Measurements from ENCODE around the gene HCFC1R1.
A peak's percentile ranks its signal among the peaks of the same experiment; 100 is the strongest.
"Not testable (repeated sequence)": the region's sequence is repeated elsewhere in the genome, so short reads cannot be mapped to it uniquely, and the experiment has no call there.

The HCFC1R1 gene

GRCh38 chr16:3052571-3053329 is 29.0 kb upstream of the HCFC1R1 start:
- H3K4me1 Mint-ChIP-seq (ENCODE audit: low read depth in 2 of 2): peaks cover 52 to 66% of the 10 kb centered on the region in 2 donors
- DNase-seq, H3K4me3 Mint-ChIP-seq, H3K9me3 Mint-ChIP-seq, H3K27me3 Mint-ChIP-seq: not testable (repeated sequence)
- peak; percentile 48 for ATAC-seq (replicated peaks)
- peak overlapping the region; percentile 46 to 76 for H3K27ac Mint-ChIP-seq
- peaks cover 17% of the 10 kb centered on the region for H3K36me3 Mint-ChIP-seq (ENCODE audit: insufficient read depth)

- no peak overlapping the region for H3K4me3 Mint-ChIP-seq
- DNase-seq (no peak), ATAC-seq (replicated peaks) (no peak)
- H3K9me3 Mint-ChIP-seq: no peaks in the 10 kb centered on the region
- peaks cover 11% of the 10 kb centered on the region for H3K36me3 Mint-ChIP-seq (ENCODE audit: insufficient read depth)
- peaks cover 42 to 56% of the 10 kb centered on the region in 2 donors for H3K4me1 Mint-ChIP-seq (ENCODE audit: low read depth in 2 of 2)
- no peaks in the 10 kb centered on the region for H3K27me3 Mint-ChIP-seq
- peak overlapping the region in 1 of 2 donors; percentile 46 for H3K27ac Mint-ChIP-seq
These were observed 27.8 kb upstream of the HCFC1R1 start for GRCh38 chr16:3051494-3051893.

GRCh38 chr16:3051009-3051408 is 27.3 kb upstream of the HCFC1R1 start:
- Mint-ChIP-seq H3K4me3 (no peak overlapping the region), H3K4me1 (ENCODE audit: low read depth in 2 of 2) (peaks cover 39 to 52% of the 10 kb centered on the region in 2 donors), H3K9me3 (no peaks in the 10 kb centered on the region), H3K36me3 (ENCODE audit: insufficient read depth) (peaks cover 11% of the 10 kb centered on the region), H3K27ac (no peak overlapping the region), H3K27me3 (no peaks in the 10 kb centered on the region)
- DNase-seq: no peak
- no peak for ATAC-seq (replicated peaks)

- H3K4me1 Mint-ChIP-seq (ENCODE audit: low read depth in 2 of 2): peaks cover 35 to 47% of the 10 kb centered on the region in 2 donors
- ATAC-seq (replicated peaks): no peak
- no peak overlapping the region for H3K27ac Mint-ChIP-seq
- no peak overlapping the region for H3K4me3 Mint-ChIP-seq
- peaks cover 11% of the 10 kb centered on the region for H3K36me3 Mint-ChIP-seq (ENCODE audit: insufficient read depth)
- H3K9me3 Mint-ChIP-seq: no peaks in the 10 kb centered on the region
- DNase-seq: no peak
- peaks cover 0 to 2% of the 10 kb centered on the region in 2 donors for H3K27me3 Mint-ChIP-seq
These were observed 26.7 kb upstream of the HCFC1R1 start for GRCh38 chr16:3050487-3050886.

- peaks cover 0 to 6% of the 10 kb centered on the region in 2 donors for H3K27me3 Mint-ChIP-seq
- H3K4me1 Mint-ChIP-seq (ENCODE audit: low read depth in 2 of 2): peaks cover 35 to 42% of the 10 kb centered on the region in 2 donors
- H3K9me3 Mint-ChIP-seq: no peaks in the 10 kb centered on the region
- H3K27ac Mint-ChIP-seq: no peak overlapping the region
- peaks cover 11% of the 10 kb centered on the region for H3K36me3 Mint-ChIP-seq (ENCODE audit: insufficient read depth)
- no peak for DNase-seq
- no peak overlapping the region for H3K4me3 Mint-ChIP-seq
- no peak for ATAC-seq (replicated peaks)
These were observed 26.3 kb upstream of the HCFC1R1 start for GRCh38 chr16:3049921-3050481.

GRCh38 chr16:3047387-3047720 is 23.6 kb upstream of the HCFC1R1 start:
- H3K27ac Mint-ChIP-seq: no peak overlapping the region
- peaks cover 7 to 30% of the 10 kb centered on the region in 2 donors for H3K27me3 Mint-ChIP-seq
- peaks cover 22 to 32% of the 10 kb centered on the region in 2 donors for H3K4me1 Mint-ChIP-seq (ENCODE audit: low read depth in 2 of 2)
- peaks cover 2% of the 10 kb centered on the region for H3K36me3 Mint-ChIP-seq (ENCODE audit: insufficient read depth)
- no peaks in the 10 kb centered on the region for H3K9me3 Mint-ChIP-seq
- peak; percentile 8 for ATAC-seq (replicated peaks)
- no peak for DNase-seq
- H3K4me3 Mint-ChIP-seq: peak overlapping the region; percentile 46 to 61

GRCh38 chr16:3046641-3047386 is 23.1 kb upstream of the HCFC1R1 start:
- Mint-ChIP-seq H3K27me3 (peaks cover 7 to 30% of the 10 kb centered on the region in 2 donors), H3K36me3 (ENCODE audit: insufficient read depth) (no peaks in the 10 kb centered on the region), H3K4me1 (ENCODE audit: low read depth in 2 of 2) (peaks cover 19 to 29% of the 10 kb centered on the region in 2 donors), H3K27ac (no peak overlapping the region), H3K4me3 (peak overlapping the region; percentile 46 to 61), H3K9me3 (no peaks in the 10 kb centered on the region)
- DNase-seq (no peak), ATAC-seq (replicated peaks) (peak; percentile 46)

- Mint-ChIP-seq H3K4me1 (ENCODE audit: low read depth in 2 of 2) (peaks cover 17 to 27% of the 10 kb centered on the region in 2 donors), H3K9me3 (no peaks in the 10 kb centered on the region), H3K27me3 (peaks cover 7 to 35% of the 10 kb centered on the region in 2 donors), H3K36me3 (ENCODE audit: insufficient read depth) (no peaks in the 10 kb centered on the region), H3K27ac (no peak within 1 kb of the TSS), H3K4me3 (peak within 1 kb of the TSS; percentile 73 to 74)
- DNase-seq (no peak), ATAC-seq (replicated peaks) (peak; percentile 34)
These were observed 22.3 kb upstream of the HCFC1R1 start, which contains the start of gene MMP25 for GRCh38 chr16:3045758-3046640. TSS of gene MMP25 (plus strand) at chr16:3046561. CDS start at chr16:3046918, 357 bp downstream.

- H3K9me3 Mint-ChIP-seq: no peaks in the 10 kb centered on the region
- H3K27ac Mint-ChIP-seq: peak overlapping the region in 1 of 2 donors; percentile 1
- H3K4me1 Mint-ChIP-seq (ENCODE audit: low read depth in 2 of 2): peaks cover 11 to 18% of the 10 kb centered on the region in 2 donors
- peaks cover 14 to 47% of the 10 kb centered on the region in 2 donors for H3K27me3 Mint-ChIP-seq
- no peak for DNase-seq
- no peak for ATAC-seq (replicated peaks)
- peak overlapping the region; percentile 73 to 74 for H3K4me3 Mint-ChIP-seq
- H3K36me3 Mint-ChIP-seq (ENCODE audit: insufficient read depth): no peaks in the 10 kb centered on the region
These were observed 21.0 kb upstream of the HCFC1R1 start for GRCh38 chr16:3044708-3045107.

- peaks cover 35 to 71% of the 10 kb centered on the region in 2 donors for H3K27me3 Mint-ChIP-seq
- ATAC-seq (replicated peaks): no peak
- no peaks in the 10 kb centered on the region for H3K9me3 Mint-ChIP-seq
- peaks cover 6 to 9% of the 10 kb centered on the region in 2 donors for H3K4me1 Mint-ChIP-seq (ENCODE audit: low read depth in 2 of 2)
- DNase-seq: no peak
- H3K27ac Mint-ChIP-seq: no peak overlapping the region
- no peak overlapping the region for H3K4me3 Mint-ChIP-seq
- H3K36me3 Mint-ChIP-seq (ENCODE audit: insufficient read depth): no peaks in the 10 kb centered on the region
These were observed 18.6 kb upstream of the HCFC1R1 start for GRCh38 chr16:3042376-3042775.

- DNase-seq: no peak
- H3K9me3 Mint-ChIP-seq: no peaks in the 10 kb centered on the region
- H3K27me3 Mint-ChIP-seq: peaks cover 58 to 86% of the 10 kb centered on the region in 2 donors
- H3K27ac Mint-ChIP-seq: no peak overlapping the region
- H3K4me1 Mint-ChIP-seq (ENCODE audit: low read depth in 2 of 2): peaks cover 9 to 13% of the 10 kb centered on the region in 2 donors
- H3K36me3 Mint-ChIP-seq (ENCODE audit: insufficient read depth): no peaks in the 10 kb centered on the region
- no peak for ATAC-seq (replicated peaks)
- H3K4me3 Mint-ChIP-seq: no peak overlapping the region
These were observed 15.2 kb upstream of the HCFC1R1 start for GRCh38 chr16:3038896-3039295.

GRCh38 chr16:3038256-3038655 is 14.5 kb upstream of the HCFC1R1 start:
- Mint-ChIP-seq H3K9me3 (no peaks in the 10 kb centered on the region), H3K27ac (no peak overlapping the region), H3K27me3 (peaks cover 60 to 86% of the 10 kb centered on the region in 2 donors), H3K4me1 (ENCODE audit: low read depth in 2 of 2) (peaks cover 11 to 13% of the 10 kb centered on the region in 2 donors), H3K36me3 (ENCODE audit: insufficient read depth) (no peaks in the 10 kb centered on the region), H3K4me3 (no peak overlapping the region)
- ATAC-seq (replicated peaks): no peak
- DNase-seq: no peak
